Mucosa of descending colon (tissue), 3 donors: Measurements from ENCODE around the gene PALD1. TPM values are rescaled to one million over a fixed set of nuclear protein-coding genes. Genes with fewer than 3 reads are reported as not detected.
"Not testable (repeated sequence)": the region's sequence is repeated elsewhere in the genome, so short reads cannot be mapped to it uniquely, and the experiment has no call there.

ENCODE experiments used
- ATAC-seq: fragments of 200-7000 bp; cut with Tn5 transposase; one replicate; pipeline ENCODE4 v1.9.1; 2020; ENCODE audit warnings: mild to moderate bottlenecking, moderate library complexity
- DNase-seq, 3 donors: peaks; one replicate each; pipeline ENCODE4 v3.0.0-alpha.2; 2020
- H3K36me3 ChIP-seq: fragments of 200-600 bp; one replicate; pipeline ENCODE4 v1.8.0; 2021; ENCODE audit warnings: low read depth, mild to moderate bottlenecking
- H3K4me1 ChIP-seq: fragments of 200-600 bp; one replicate; pipeline ENCODE4 v1.8.0; 2021; ENCODE audit warnings: low read depth, mild to moderate bottlenecking
- H3K4me3 ChIP-seq: fragments of 200-600 bp; one replicate; pipeline ENCODE4 v1.8.0; 2021; ENCODE audit warnings: mild to moderate bottlenecking
- H3K9me3 ChIP-seq: fragments of 200-600 bp; one replicate; pipeline ENCODE4 v1.8.0; 2021; ENCODE audit warnings: mild to moderate bottlenecking
- CTCF ChIP-seq: fragments of 200-600 bp; IDR thresholded peaks from one replicate; pipeline ENCODE4 v1.8.0; 2022; ENCODE audit warnings: antibody characterized with exemption, mild to moderate bottlenecking
- intact Hi-C, 2 donors: fragments of 100-400 bp; cut with DNase I in 1 of 2; cut with micrococcal nuclease in 1 of 2; formaldehyde crosslinking; loops; one replicate each; pipeline versions ENCODE4 v1.11.0 to v1.11.1; 2022; cut with DNase I, micrococcal nuclease
- total RNA-seq, 3 donors: library from RNA; stranded (reverse); fragmentation: NEBNext Ultra II Directional in 2 of 3; extraction: Animal tissue kit (Norgen Biotek cat#: 25700) in 2 of 3; gene quantifications; one replicate each; pipeline versions ENCODE4 v1.2.1 to v1.2.4, GENCODE V29; 2021 to 2023
- donor health status: DM: no; HTN: no; CAD: no; lungs with moderate emphysema.
- donor health status: DM: no; HTN: no; CAD: no.
- donor health status: DM: no; HTN: yes; CAD: no.

Gene PALD1
- total RNA-seq, 3 donors from 2014 or later: 1.9 to 15.9 (median 3.2) TPM

- H3K4me3 ChIP-seq: no peak overlapping the region
- H3K4me1 ChIP-seq: peaks cover 6% of the 10 kb centered on the region
- H3K36me3 ChIP-seq: no peaks in the 10 kb centered on the region
- no peaks in the 10 kb centered on the region for H3K9me3 ChIP-seq
- ATAC-seq (peak; percentile 76), DNase-seq (peak in 1 of 3 donors; percentile 45)
- no peak for TF ChIP-seq CTCF
- intact Hi-C loops: no loop called here
Observed at GRCh38 chr10:70578371-70578947, 99.9 kb downstream of the PALD1 start.

GRCh38 chr10:70579234-70580002 lies 100.9 kb downstream of the PALD1 start:
- DNase-seq (no peak), ATAC-seq (peak; percentile 26)
- TF ChIP-seq CTCF: no peak
- Histone ChIP-seq H3K36me3 (no peaks in the 10 kb centered on the region), H3K9me3 (no peaks in the 10 kb centered on the region), H3K4me1 (peaks cover 6% of the 10 kb centered on the region), H3K4me3 (no peak overlapping the region)
- intact Hi-C loops: no loop called here

- intact Hi-C loops, H3K36me3 ChIP-seq, H3K9me3 ChIP-seq, H3K4me3 ChIP-seq, H3K4me1 ChIP-seq, DNase-seq, ATAC-seq: not testable (repeated sequence)
Observed at GRCh38 chr10:70581176-70581575, 102.6 kb downstream of the PALD1 start.

GRCh38 chr10:70582793-70583668 lies 104.5 kb downstream of the PALD1 start:
- ATAC-seq (no peak), DNase-seq (no peak)
- Histone ChIP-seq H3K4me1 (no peaks in the 10 kb centered on the region), H3K36me3 (no peaks in the 10 kb centered on the region), H3K9me3 (no peaks in the 10 kb centered on the region), H3K4me3 (no peak overlapping the region)
- intact Hi-C loops: no loop called here
- TF ChIP-seq CTCF: no peak

GRCh38 chr10:70583669-70584037 lies 105.1 kb downstream of the PALD1 start:
- TF ChIP-seq CTCF: no peak
- intact Hi-C loops: no loop called here
- Histone ChIP-seq H3K9me3 (no peaks in the 10 kb centered on the region), H3K4me1 (no peaks in the 10 kb centered on the region), H3K36me3 (no peaks in the 10 kb centered on the region), H3K4me3 (no peak overlapping the region)
- DNase-seq: no peak
- ATAC-seq: no peak

GRCh38 chr10:70584366-70584765 lies 105.8 kb downstream of the PALD1 start:
- intact Hi-C loops: no loop called here

More at GRCh38 chr10:70584366-70584765, 105.8 kb downstream of the PALD1 start:
- Histone ChIP-seq H3K9me3 (no peaks in the 10 kb centered on the region), H3K4me1 (no peaks in the 10 kb centered on the region), H3K36me3 (no peaks in the 10 kb centered on the region), H3K4me3 (no peak overlapping the region)
- ATAC-seq: no peak
- no peak for DNase-seq
- no peak for TF ChIP-seq CTCF
